Breast epithelium (tissue), 3 donors: ENCODE results near the gene CCDC91.

Source experiments
- POLR2AphosphoS5 ChIP-seq, 3 donors: sonication (generic); formaldehyde crosslinking; IDR thresholded peaks; one replicate each; pipeline ENCODE4 v1.6.1; 2017; ENCODE audit warnings: antibody characterized with exemption in 3 of 3
- TF ChIP-seq, protein P1 (sequence below), 3 donors: fragments of 450-650 bp; IDR thresholded peaks; one replicate each; pipeline ENCODE4 v1.5.1; 2016 to 2017; ENCODE audit warnings: antibody characterized with exemption in 3 of 3, mild to moderate bottlenecking in 3 of 3, moderate library complexity in 3 of 3

DNA sequence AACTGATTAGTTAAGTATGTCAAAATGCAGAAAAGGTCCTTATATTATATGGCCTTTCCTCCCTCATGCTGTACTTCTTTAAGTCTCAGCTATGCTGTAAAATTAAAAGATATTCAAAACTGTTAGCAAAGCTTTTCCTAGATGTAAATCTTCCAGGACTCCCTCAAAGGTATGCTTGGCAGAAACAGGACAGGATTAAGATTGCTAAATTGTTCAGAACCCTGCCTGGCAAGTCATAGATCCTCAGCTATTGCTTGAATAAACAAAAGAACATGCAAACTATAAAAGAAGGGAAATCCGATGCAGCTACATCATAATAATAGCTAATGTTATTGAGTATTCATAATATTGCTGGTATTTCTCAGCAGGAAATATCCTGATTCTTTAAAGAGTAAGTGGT lies 322.6 kb downstream of the CCDC91 start:
- TF ChIP-seq, protein P1, sequence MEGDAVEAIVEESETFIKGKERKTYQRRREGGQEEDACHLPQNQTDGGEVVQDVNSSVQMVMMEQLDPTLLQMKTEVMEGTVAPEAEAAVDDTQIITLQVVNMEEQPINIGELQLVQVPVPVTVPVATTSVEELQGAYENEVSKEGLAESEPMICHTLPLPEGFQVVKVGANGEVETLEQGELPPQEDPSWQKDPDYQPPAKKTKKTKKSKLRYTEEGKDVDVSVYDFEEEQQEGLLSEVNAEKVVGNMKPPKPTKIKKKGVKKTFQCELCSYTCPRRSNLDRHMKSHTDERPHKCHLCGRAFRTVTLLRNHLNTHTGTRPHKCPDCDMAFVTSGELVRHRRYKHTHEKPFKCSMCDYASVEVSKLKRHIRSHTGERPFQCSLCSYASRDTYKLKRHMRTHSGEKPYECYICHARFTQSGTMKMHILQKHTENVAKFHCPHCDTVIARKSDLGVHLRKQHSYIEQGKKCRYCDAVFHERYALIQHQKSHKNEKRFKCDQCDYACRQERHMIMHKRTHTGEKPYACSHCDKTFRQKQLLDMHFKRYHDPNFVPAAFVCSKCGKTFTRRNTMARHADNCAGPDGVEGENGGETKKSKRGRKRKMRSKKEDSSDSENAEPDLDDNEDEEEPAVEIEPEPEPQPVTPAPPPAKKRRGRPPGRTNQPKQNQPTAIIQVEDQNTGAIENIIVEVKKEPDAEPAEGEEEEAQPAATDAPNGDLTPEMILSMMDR (IDR thresholded peaks at IDR 0.05), result no peak
- TF ChIP-seq POLR2AphosphoS5 (IDR thresholded peaks at IDR 0.05), result no peak
